ENCODE data around the gene ZNF217. TPM values are rescaled to one million over a fixed set of nuclear protein-coding genes. Genes with fewer than 3 reads are reported as not detected.

Gene ZNF217
- polyA plus RNA-seq, 1 donor from 2014 or later, result 1.9 TPM

- H3K9ac ChIP-seq (ENCODE audit: low read length), result no peak overlapping the region
- no peaks in the 10 kb centered on the region for H3K79me2 ChIP-seq (replicated peaks; ENCODE audit: insufficient read depth, low read length)
- H3K27ac ChIP-seq (ENCODE audit: low read length), result no peak overlapping the region
- H3K9me2 ChIP-seq (ENCODE audit: insufficient read depth, low read length), result no peaks in the 10 kb centered on the region
- no peaks in the 10 kb centered on the region for H3K27me3 ChIP-seq (ENCODE audit: insufficient read depth, low read depth, low read length)
- H3K36me3 ChIP-seq (ENCODE audit: insufficient read depth, low read length), result no peaks in the 10 kb centered on the region
- H3K4me2 ChIP-seq (ENCODE audit: low read length), result no peak overlapping the region
- TF ChIP-seq MXI1 (conservative IDR thresholded peaks at IDR 0.05; ENCODE audit: poor library complexity, severe bottlenecking) (no peak), RAD21 (conservative IDR thresholded peaks at IDR 0.05) (no peak), EZH2 (IDR thresholded peaks at IDR 0.05; ENCODE audit: borderline replicate concordance, insufficient read depth, low read length, poor library complexity, severe bottlenecking) (no peak), POLR2AphosphoS5 (IDR thresholded peaks at IDR 0.05) (no peak)
- no peak overlapping the region for H2AFZ ChIP-seq (ENCODE audit: low read depth, low read length)
- H4K20me1 ChIP-seq (ENCODE audit: insufficient read depth), result no peaks in the 10 kb centered on the region
- no peaks in the 10 kb centered on the region for H3F3A ChIP-seq (ENCODE audit: insufficient read depth, low read length, poor library complexity, severe bottlenecking)
- no peak overlapping the region for H3K4me3 ChIP-seq (ENCODE audit: low read length)
- no peaks in the 10 kb centered on the region for H3K9me3 ChIP-seq (ENCODE audit: low read length)
Measured at GRCh38 chr20:53570446-53571276, 23.0 kb downstream of the ZNF217 start.

DNA sequence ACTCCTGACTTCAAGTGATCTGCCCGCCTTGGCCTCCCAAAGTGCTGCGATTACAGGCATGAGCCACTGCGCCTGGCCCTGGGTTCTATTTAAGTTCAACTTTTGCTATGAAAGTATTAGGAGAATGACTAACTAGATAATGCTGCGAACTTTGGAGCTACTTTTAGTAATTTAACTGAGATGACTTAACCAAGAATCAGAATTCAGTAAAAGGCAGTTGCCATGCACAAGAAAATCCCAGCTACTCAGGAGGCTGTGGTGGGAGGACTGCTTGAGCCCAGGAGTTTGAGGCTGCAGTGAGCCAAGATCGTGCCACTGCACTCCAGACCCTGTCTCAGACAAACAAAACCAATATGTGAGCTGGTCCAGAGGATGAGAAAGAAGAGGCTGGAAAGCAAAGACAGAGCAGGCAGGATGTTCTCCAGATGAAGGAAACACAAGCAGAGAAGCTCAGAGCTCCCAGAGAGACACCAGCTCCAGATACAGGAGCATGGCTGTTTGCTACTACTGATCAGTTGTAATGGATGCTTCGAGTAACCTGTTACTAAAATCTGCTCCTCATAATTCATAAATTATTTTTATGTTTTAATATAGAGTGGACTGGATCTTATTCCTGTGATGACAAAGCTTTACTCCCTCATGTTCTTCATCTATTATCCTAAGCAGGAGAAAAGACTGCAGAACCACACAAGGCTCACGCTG is 23.9 kb downstream of the ZNF217 start:
- Histone ChIP-seq H3K27me3 (ENCODE audit: insufficient read depth, low read depth, low read length) (no peaks in the 10 kb centered on the region), H3K4me2 (ENCODE audit: low read length) (no peak overlapping the region), H3K36me3 (ENCODE audit: insufficient read depth, low read length) (no peaks in the 10 kb centered on the region), H3K79me2 (replicated peaks; ENCODE audit: insufficient read depth, low read length) (no peaks in the 10 kb centered on the region), H3K9ac (ENCODE audit: low read length) (no peak overlapping the region), H3K9me2 (ENCODE audit: insufficient read depth, low read length) (no peaks in the 10 kb centered on the region), H3K4me3 (ENCODE audit: low read length) (no peak overlapping the region), H3K9me3 (ENCODE audit: low read length) (no peaks in the 10 kb centered on the region), H2AFZ (ENCODE audit: low read depth, low read length) (no peak overlapping the region), H3K27ac (ENCODE audit: low read length) (no peak overlapping the region), H4K20me1 (ENCODE audit: insufficient read depth) (no peaks in the 10 kb centered on the region), H3F3A (ENCODE audit: insufficient read depth, low read length, poor library complexity, severe bottlenecking) (no peaks in the 10 kb centered on the region)
- no peak for TF ChIP-seq EP300 (conservative IDR thresholded peaks at IDR 0.05; ENCODE audit: poor library complexity, severe bottlenecking)
- TF ChIP-seq SMC3 (conservative IDR thresholded peaks at IDR 0.05; ENCODE audit: poor library complexity), result no peak
- no peak for TF ChIP-seq RAD21 (conservative IDR thresholded peaks at IDR 0.05)
- TF ChIP-seq REST (IDR thresholded peaks at IDR 0.05; ENCODE audit: borderline replicate concordance), result no peak
- TF ChIP-seq, protein P1, sequence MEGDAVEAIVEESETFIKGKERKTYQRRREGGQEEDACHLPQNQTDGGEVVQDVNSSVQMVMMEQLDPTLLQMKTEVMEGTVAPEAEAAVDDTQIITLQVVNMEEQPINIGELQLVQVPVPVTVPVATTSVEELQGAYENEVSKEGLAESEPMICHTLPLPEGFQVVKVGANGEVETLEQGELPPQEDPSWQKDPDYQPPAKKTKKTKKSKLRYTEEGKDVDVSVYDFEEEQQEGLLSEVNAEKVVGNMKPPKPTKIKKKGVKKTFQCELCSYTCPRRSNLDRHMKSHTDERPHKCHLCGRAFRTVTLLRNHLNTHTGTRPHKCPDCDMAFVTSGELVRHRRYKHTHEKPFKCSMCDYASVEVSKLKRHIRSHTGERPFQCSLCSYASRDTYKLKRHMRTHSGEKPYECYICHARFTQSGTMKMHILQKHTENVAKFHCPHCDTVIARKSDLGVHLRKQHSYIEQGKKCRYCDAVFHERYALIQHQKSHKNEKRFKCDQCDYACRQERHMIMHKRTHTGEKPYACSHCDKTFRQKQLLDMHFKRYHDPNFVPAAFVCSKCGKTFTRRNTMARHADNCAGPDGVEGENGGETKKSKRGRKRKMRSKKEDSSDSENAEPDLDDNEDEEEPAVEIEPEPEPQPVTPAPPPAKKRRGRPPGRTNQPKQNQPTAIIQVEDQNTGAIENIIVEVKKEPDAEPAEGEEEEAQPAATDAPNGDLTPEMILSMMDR (IDR thresholded peaks at IDR 0.05; ENCODE audit: poor library complexity, severe bottlenecking), result no peak
- TF ChIP-seq MXI1 (conservative IDR thresholded peaks at IDR 0.05; ENCODE audit: poor library complexity, severe bottlenecking), result no peak
- no peak for TF ChIP-seq EZH2 (IDR thresholded peaks at IDR 0.05; ENCODE audit: borderline replicate concordance, insufficient read depth, low read length, poor library complexity, severe bottlenecking)
- no peak for TF ChIP-seq POLR2AphosphoS5 (IDR thresholded peaks at IDR 0.05)
- no peak for TF ChIP-seq TAF1 (IDR thresholded peaks at IDR 0.05; ENCODE audit: low read depth)
